Measurements from ENCODE around the gene PSMA4.

DNA sequence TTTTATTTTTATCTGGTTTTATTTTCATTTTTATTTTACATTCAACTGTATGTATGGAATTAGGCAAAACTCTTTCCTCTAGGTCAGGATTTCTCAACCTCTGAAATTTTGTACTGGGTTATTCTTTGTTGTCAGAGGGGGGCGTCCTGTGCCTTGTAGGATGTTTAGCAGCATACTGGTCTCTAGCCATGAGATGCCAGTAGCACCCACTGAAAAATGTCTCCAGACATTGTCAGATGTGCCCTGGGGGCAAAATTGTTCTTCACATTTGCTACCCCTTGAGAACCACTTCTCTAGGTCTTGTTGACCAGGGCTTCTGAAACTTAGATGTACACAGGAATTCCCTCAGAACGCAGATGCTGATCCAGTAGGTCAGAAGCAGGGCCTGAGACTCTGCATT lies 30.5 kb downstream of the PSMA4 start:
- TF ChIP-seq POLR2A (IDR thresholded peaks at IDR 0.05), result no peak
- TF ChIP-seq, protein P1, sequence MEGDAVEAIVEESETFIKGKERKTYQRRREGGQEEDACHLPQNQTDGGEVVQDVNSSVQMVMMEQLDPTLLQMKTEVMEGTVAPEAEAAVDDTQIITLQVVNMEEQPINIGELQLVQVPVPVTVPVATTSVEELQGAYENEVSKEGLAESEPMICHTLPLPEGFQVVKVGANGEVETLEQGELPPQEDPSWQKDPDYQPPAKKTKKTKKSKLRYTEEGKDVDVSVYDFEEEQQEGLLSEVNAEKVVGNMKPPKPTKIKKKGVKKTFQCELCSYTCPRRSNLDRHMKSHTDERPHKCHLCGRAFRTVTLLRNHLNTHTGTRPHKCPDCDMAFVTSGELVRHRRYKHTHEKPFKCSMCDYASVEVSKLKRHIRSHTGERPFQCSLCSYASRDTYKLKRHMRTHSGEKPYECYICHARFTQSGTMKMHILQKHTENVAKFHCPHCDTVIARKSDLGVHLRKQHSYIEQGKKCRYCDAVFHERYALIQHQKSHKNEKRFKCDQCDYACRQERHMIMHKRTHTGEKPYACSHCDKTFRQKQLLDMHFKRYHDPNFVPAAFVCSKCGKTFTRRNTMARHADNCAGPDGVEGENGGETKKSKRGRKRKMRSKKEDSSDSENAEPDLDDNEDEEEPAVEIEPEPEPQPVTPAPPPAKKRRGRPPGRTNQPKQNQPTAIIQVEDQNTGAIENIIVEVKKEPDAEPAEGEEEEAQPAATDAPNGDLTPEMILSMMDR (IDR thresholded peaks at IDR 0.05), result no peak
- no peak for TF ChIP-seq POLR2AphosphoS5 (IDR thresholded peaks at IDR 0.05)
- no peak for TF ChIP-seq EP300 (IDR thresholded peaks at IDR 0.05)

All from suprapubic skin (tissue), 4 donors.